GM13976 (cell line): Measurements from ENCODE around the gene FOXK2.
"Not testable (repeated sequence)": the region's sequence is repeated elsewhere in the genome, so short reads cannot be mapped to it uniquely, and the experiment has no call there.

Experiments used
- DNase-seq: peaks from one replicate; pipeline ENCODE4 v3.0.0; 2012; ENCODE audit warnings: low spot score
- CTCF ChIP-seq: IDR thresholded peaks from 2 replicates; pipeline ENCODE4 v1.5.1; 2012; ENCODE audit warnings: borderline replicate concordance, mild to moderate bottlenecking; ENCODE audit not compliant: insufficient read depth; ENCODE audit errors: extremely low read depth, missing control alignments, control extremely low read depth
- in situ Hi-C: fragments of 300-500 bp; cut with MboI; formaldehyde crosslinking; loops from one replicate; pipeline ENCODE4 v1.12.0; 2022; ENCODE audit warnings: low sequenced_read_pairs, mixed read lengths, inconsistent platforms; ENCODE audit not compliant: unreplicated experiment

The FOXK2 gene

GRCh38 chr17:82547981-82548380 is 28.4 kb downstream of the FOXK2 start:
- no peak for TF ChIP-seq CTCF
- in situ Hi-C loops: no loop called here

GRCh38 chr17:82548681-82549303 is 29.3 kb downstream of the FOXK2 start:
- DNase-seq: no peak
- TF ChIP-seq CTCF: no peak
- in situ Hi-C loops: no loop called here

More at GRCh38 chr17:82547981-82548380, 28.4 kb downstream of the FOXK2 start:
- no peak for DNase-seq

- TF ChIP-seq CTCF: peak; percentile 74
- peak; percentile 93 for DNase-seq
- in situ Hi-C loops: no loop called here
These were observed 32.4 kb downstream of the FOXK2 start for GRCh38 chr17:82551779-82552457.

GRCh38 chr17:82552580-82552979 is 33.0 kb downstream of the FOXK2 start:
- in situ Hi-C loops: no loop called here
- DNase-seq: no peak
- TF ChIP-seq CTCF: no peak

GRCh38 chr17:82553210-82553930 is 33.8 kb downstream of the FOXK2 start:
- in situ Hi-C loops: no loop called here
- no peak for DNase-seq
- TF ChIP-seq CTCF: no peak

- DNase-seq, in situ Hi-C loops: not testable (repeated sequence)
These were observed 38.0 kb downstream of the FOXK2 start for GRCh38 chr17:82557510-82557909.
